Stimulated activated memory B cell treated with anti-CD40 and anti-IgM and Interleukin-4, amounts not matched to agents 10 μg/mL and 1 μg/mL and 100 μg/mL, for 72 hours (primary cell): ENCODE results near the gene PKHD1.

Experiments used
- ATAC-seq: fragments of 150-1000 bp; cut with Tn5 transposase; 2 replicates; pipeline ENCODE4 v1.10.0; 2021
- H3K27ac Mint-ChIP-seq: one replicate; pipeline ENCODE4 v1.8.0; 2022; ENCODE audit warnings: mild to moderate bottlenecking, mixed read lengths
- H3K27me3 Mint-ChIP-seq: one replicate; pipeline ENCODE4 v1.8.0; 2022; ENCODE audit warnings: mixed read lengths
- H3K36me3 Mint-ChIP-seq: one replicate; pipeline ENCODE4 v1.8.0; 2022; ENCODE audit warnings: mixed read lengths
- H3K4me1 Mint-ChIP-seq: one replicate; pipeline ENCODE4 v1.8.0; 2022; ENCODE audit warnings: mixed read lengths
- H3K4me3 Mint-ChIP-seq: one replicate; pipeline ENCODE4 v1.8.0; 2022; ENCODE audit warnings: mild to moderate bottlenecking, moderate library complexity, mixed read lengths
- H3K9me3 Mint-ChIP-seq: one replicate; pipeline ENCODE4 v1.8.0; 2022; ENCODE audit warnings: mixed read lengths

Gene PKHD1

DNA sequence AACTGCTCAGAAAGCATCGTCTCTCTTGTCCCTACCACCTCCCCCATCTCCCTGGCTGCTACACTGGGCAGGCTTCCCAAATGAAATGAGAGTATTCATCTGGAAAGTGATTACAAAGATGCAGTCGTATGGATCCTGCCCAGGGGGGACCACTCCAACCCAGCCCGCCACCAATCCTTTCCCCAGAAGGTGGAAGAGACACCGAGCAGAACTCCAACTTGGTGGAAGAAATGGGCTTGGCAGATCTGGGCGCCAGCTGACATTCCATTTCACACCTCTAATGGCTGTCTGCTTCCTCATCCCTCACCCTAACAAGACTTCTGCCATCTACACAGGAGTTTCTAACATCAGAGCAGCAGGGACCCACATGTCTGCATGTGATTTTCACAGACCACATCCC is 12.7 kb downstream of the PKHD1 start:
- ATAC-seq: no peak
- no peak overlapping the region for H3K4me3 Mint-ChIP-seq
- no peak overlapping the region for H3K27ac Mint-ChIP-seq

DNA sequence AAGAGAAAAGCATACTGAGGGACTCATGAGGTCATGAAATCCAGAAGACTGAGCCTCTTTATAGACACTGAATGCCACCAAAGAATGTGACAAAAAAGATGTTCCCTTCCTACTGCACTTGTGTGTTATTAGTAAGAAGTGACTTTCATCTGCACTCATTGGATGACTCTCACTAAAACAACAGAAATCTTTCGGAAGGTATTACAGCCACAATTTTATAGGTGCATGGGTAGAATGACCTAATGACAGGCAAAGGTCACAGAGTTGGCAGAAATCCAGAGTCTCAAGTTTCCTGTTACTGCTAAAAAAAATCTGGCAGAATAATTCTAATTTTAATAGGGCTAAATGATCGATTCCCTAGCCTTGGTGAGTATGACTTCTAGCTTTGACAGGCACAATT is 13.3 kb downstream of the PKHD1 start:
- H3K9me3 Mint-ChIP-seq: no peaks in the 10 kb centered on the region
- ATAC-seq: no peak
- H3K36me3 Mint-ChIP-seq: no peaks in the 10 kb centered on the region
- H3K4me1 Mint-ChIP-seq: no peaks in the 10 kb centered on the region
- no peak overlapping the region for H3K4me3 Mint-ChIP-seq
- peaks cover 9% of the 10 kb centered on the region for H3K27me3 Mint-ChIP-seq
- no peak overlapping the region for H3K27ac Mint-ChIP-seq

More for the DNA sequence above, 12.7 kb downstream of the PKHD1 start:
- Mint-ChIP-seq H3K4me1 (no peaks in the 10 kb centered on the region), H3K27me3 (peaks cover 9% of the 10 kb centered on the region), H3K9me3 (no peaks in the 10 kb centered on the region), H3K36me3 (no peaks in the 10 kb centered on the region)

DNA sequence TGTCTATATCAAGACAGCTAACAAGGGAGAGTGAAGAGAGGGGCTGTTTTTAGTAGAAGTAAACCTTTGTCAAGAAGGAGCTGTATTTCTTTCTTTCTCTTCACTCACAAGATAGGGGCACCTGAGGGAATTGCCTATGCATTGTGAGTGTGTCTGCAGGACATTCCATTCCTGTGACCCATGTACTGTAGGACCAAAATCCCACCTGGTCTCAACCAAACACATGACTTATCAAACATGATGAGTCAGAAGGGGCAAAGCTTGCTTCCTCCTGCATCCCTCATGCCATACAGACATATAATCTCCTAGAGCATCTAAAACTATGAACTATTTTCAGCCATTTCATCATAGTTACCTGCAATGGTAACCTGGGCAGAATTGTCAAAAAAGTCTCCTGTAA is 21.8 kb downstream of the PKHD1 start:
- H3K4me3 Mint-ChIP-seq: no peak overlapping the region
- ATAC-seq: no peak

DNA sequence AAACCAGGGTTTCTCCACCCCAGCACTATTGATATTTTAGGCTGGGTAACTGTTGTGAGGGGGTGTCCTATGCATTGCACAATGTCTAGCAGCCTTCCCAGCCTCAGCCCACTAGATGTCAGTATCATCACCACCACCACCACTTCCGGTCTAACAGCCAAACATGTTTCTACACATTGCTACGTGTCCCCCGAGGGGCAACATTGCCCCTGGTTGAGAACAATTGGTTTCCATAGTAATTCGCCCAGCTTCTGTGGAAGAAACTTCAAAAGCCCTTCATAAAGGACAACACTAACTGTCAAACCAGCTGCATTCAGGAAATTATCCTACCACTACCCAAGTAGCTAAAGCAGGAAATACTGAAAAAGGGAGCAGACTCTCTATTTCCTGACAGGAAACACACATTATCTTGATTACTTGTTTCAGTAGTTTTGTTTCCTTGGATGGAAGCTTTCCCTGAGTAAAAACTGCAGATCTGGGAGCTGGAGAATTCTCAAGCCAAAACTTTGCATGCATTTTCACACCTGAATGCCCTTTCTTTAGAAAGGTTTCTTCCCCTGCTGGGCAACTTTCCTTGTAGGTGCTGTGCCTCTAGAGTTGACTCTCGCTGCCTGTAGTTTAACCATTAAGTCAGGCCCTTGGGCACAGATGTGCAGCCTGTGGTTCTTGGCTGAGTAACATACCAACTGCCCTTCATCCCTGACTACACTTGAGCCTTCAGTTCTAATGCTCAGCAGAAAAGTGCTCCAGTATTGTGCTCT is 23.6 kb downstream of the PKHD1 start:
- Mint-ChIP-seq H3K4me1 (peaks cover 9% of the 10 kb centered on the region), H3K4me3 (peak overlapping the region; percentile 65), H3K36me3 (no peaks in the 10 kb centered on the region), H3K27ac (peak overlapping the region; percentile 27), H3K27me3 (peaks cover 2% of the 10 kb centered on the region), H3K9me3 (no peaks in the 10 kb centered on the region)
- ATAC-seq: peak; percentile 91

More for the DNA sequence above, 21.8 kb downstream of the PKHD1 start:
- peaks cover 9% of the 10 kb centered on the region for H3K4me1 Mint-ChIP-seq
- H3K36me3 Mint-ChIP-seq: no peaks in the 10 kb centered on the region
- H3K27ac Mint-ChIP-seq: no peak overlapping the region
- no peaks in the 10 kb centered on the region for H3K27me3 Mint-ChIP-seq
- no peaks in the 10 kb centered on the region for H3K9me3 Mint-ChIP-seq

DNA sequence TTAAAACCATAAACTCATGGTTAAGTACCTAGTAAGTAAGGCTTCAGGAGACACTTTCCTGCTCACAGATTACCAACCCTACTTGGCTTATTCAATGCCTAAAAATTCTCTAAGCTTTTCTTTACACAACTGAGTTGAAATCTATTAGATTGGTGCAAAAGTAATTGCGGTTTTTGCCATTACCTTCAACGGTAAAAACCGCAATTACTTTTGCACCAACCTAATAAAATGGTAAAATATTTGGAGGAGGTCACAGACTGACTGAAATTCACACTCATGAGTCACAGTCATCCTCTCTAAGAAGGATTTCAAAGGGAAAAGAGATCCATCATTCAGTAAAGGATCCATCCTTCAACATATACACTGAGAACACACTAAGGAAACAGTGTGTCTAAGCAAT is 25.9 kb downstream of the PKHD1 start:
- no peak overlapping the region for H3K4me3 Mint-ChIP-seq
- no peaks in the 10 kb centered on the region for H3K36me3 Mint-ChIP-seq
- peaks cover 13% of the 10 kb centered on the region for H3K27me3 Mint-ChIP-seq

DNA sequence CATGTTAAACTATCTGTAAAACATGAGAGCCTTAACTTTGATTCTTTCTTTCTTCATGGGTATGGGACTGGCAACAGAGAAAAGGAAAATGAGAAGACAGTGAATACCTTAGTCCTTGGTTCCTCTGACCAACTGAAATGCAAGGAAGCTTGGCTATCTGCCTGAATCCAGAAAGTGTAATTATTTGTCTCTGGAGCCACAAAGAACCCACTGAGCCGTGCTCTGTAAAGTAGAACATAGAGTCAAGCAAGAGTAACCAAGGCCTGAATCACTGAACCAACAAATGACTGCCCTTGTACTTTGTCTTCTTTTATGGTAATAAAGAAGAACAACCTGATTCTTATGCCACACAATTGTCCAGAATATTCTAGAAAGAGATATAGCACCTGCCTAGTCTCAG is 27.6 kb downstream of the PKHD1 start:
- H3K4me3 Mint-ChIP-seq: no peak overlapping the region
- H3K27ac Mint-ChIP-seq: no peak overlapping the region
- H3K4me1 Mint-ChIP-seq: peaks cover 9% of the 10 kb centered on the region
- no peaks in the 10 kb centered on the region for H3K9me3 Mint-ChIP-seq
- H3K36me3 Mint-ChIP-seq: no peaks in the 10 kb centered on the region
- no peak for ATAC-seq
- H3K27me3 Mint-ChIP-seq: peaks cover 26% of the 10 kb centered on the region

More for the DNA sequence above, 25.9 kb downstream of the PKHD1 start:
- Mint-ChIP-seq H3K9me3 (no peaks in the 10 kb centered on the region), H3K4me1 (peaks cover 9% of the 10 kb centered on the region), H3K27ac (no peak overlapping the region)
- ATAC-seq: no peak

DNA sequence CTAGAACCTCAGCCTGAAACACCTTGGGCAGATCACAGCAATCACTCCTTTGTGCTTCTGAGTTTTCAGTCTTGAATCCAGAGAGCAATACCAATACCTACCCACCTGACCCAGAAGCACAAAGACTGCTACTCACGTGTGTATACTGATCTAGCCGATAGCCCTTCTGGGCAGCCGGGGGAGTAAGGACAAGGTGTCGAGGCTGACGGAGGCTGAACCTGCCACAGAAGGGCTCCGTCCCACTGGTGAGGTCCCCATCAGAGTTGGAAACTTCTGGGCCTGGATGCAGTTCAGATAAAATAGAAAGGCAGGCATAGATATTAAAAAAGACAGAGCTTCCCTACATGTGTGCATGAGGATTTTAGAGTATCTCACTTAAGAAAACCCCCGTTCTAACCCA is 32.0 kb downstream of the PKHD1 start:
- Mint-ChIP-seq H3K27me3 (peaks cover 32% of the 10 kb centered on the region), H3K36me3 (no peaks in the 10 kb centered on the region), H3K27ac (no peak overlapping the region), H3K4me1 (no peaks in the 10 kb centered on the region), H3K9me3 (no peaks in the 10 kb centered on the region), H3K4me3 (no peak overlapping the region)
- ATAC-seq: no peak

DNA sequence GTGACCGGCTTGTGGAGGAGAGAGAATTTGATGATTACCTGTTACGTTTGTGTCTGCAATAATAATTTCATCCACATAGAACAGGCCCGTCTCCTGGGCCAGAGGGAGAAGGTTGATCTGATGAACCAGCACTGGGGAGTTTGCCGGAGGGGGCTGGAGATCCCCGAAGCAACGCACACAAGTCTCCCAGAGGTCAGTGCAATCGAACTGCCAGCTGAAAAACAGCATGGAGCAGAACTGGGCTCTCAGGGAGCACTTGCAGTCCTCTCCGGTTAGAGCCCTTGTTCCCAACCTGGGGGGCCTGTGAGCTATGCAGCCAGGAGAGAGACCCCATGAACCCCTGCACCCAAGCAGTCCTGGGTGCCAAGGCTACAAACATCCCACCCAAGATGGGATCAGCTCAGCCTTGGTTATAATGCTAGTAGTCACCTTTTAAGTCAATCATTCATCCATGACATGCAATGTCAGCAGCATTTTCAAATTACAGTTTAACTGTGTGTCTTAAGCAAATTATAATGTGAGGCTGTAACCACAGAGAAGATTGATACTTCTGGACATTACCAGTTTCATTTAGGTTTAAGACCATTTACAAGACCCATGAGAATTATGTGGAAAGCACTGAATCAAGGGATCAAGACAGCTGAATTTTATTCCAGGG is 34.2 kb downstream of the PKHD1 start:
- H3K4me3 Mint-ChIP-seq: no peak overlapping the region
- ATAC-seq: no peak
- H3K4me1 Mint-ChIP-seq: no peaks in the 10 kb centered on the region
- peaks cover 24% of the 10 kb centered on the region for H3K27me3 Mint-ChIP-seq
- no peaks in the 10 kb centered on the region for H3K36me3 Mint-ChIP-seq
- no peak overlapping the region for H3K27ac Mint-ChIP-seq
- H3K9me3 Mint-ChIP-seq: no peaks in the 10 kb centered on the region

DNA sequence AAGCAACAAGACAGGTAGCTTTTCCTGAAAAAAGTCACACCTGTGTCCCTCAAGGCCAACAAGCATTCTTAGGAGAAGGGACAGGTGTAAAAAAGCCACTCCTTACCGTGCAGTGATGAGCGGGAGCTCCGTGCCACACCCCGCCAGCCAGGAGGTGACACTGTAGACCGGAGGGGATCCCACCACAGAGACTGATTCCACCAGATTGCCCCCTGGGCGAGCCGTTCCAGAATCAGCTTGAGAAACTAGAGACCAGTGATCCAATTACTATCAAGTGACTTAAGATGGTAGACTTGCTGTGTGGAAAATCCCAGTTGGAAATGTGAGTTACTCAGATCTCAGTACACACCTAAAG is 37.4 kb downstream of the PKHD1 start:
- Mint-ChIP-seq H3K4me1 (no peaks in the 10 kb centered on the region), H3K9me3 (no peaks in the 10 kb centered on the region), H3K27me3 (peaks cover 6% of the 10 kb centered on the region), H3K4me3 (no peak overlapping the region), H3K36me3 (no peaks in the 10 kb centered on the region), H3K27ac (no peak overlapping the region)
- no peak for ATAC-seq

DNA sequence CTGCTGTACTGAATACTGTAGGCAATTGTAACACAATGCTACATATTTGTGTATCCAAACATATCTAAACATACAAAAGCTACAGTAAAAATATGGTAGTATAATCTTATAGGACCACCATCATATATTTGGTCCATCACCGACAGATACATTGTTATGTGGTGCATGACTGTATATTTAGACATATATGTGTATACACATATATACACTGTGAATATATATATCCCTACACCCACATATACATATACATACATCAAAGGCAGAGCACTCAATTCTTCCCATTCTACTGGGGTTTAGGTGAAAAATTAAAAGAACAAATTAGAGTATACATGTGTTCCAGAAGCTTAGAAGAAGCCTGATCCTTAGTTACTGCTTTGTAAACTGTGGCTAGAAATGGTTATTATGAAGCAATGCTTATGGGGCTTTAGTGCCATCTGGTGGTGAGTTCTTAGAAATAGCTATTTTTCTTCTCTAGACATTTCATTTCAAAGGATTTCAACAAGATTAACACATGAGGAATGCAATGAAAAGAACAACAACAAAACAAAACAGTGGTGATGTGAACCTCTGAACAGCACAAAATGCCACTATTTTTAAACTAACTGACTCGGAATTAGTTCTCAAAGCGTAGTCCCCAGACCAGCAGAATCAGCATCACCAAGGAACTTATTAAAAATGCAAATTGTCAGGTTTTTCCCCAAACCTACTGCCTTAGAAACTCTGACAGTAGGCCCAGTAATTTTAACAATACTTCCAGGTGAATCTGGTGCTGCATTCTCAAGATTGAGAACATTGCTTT is 38.0 kb downstream of the PKHD1 start:
- Mint-ChIP-seq H3K9me3 (no peaks in the 10 kb centered on the region), H3K27me3 (peaks cover 6% of the 10 kb centered on the region), H3K4me3 (no peak overlapping the region), H3K36me3 (no peaks in the 10 kb centered on the region), H3K27ac (no peak overlapping the region), H3K4me1 (no peaks in the 10 kb centered on the region)
- ATAC-seq: no peak

DNA sequence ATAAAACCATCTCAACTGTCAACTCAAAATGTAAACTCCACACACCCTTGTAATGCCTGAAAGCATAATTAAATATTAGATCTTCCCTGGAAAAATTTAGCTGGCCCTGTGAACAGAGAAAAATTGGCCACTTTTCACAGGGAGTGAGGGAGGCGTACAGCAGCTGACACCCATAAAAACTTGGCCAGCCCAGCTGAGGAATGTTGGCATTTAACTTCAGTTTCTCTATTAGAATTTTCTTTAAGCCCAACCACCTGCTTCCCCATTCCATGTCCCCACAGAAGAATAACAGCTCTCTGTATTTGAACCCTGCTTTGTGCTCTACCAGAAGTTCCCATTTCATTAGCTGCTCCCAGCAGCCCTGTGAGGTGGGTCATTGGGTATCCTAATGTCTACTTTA is 41.0 kb downstream of the PKHD1 start:
- H3K4me1 Mint-ChIP-seq: no peaks in the 10 kb centered on the region
- H3K4me3 Mint-ChIP-seq: no peak overlapping the region
- no peak overlapping the region for H3K27ac Mint-ChIP-seq
- no peaks in the 10 kb centered on the region for H3K9me3 Mint-ChIP-seq
- peaks cover 14% of the 10 kb centered on the region for H3K27me3 Mint-ChIP-seq
- no peak for ATAC-seq
- no peaks in the 10 kb centered on the region for H3K36me3 Mint-ChIP-seq

DNA sequence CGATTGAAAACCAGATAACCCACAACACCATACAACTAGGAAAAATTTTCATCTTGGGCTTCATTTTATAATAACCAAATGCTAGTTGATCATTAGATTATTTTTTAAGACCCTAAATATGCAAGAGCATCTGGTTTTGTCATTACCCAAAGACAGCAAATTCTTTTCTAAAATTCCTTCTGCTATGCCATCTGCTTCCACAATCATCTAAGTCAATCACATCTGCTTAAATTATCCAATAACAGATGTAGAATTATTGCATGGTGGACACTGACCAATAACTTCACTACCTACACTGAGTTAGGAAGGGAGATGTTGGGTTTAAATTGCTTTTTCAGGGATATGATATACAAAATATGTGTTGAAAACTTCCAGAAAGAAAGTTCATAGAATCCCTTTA is 41.9 kb downstream of the PKHD1 start:
- peaks cover 14% of the 10 kb centered on the region for H3K27me3 Mint-ChIP-seq
- H3K4me1 Mint-ChIP-seq: no peaks in the 10 kb centered on the region
- H3K27ac Mint-ChIP-seq: no peak overlapping the region
- no peak overlapping the region for H3K4me3 Mint-ChIP-seq
- no peak for ATAC-seq
- no peaks in the 10 kb centered on the region for H3K36me3 Mint-ChIP-seq
- peaks cover 2% of the 10 kb centered on the region for H3K9me3 Mint-ChIP-seq

DNA sequence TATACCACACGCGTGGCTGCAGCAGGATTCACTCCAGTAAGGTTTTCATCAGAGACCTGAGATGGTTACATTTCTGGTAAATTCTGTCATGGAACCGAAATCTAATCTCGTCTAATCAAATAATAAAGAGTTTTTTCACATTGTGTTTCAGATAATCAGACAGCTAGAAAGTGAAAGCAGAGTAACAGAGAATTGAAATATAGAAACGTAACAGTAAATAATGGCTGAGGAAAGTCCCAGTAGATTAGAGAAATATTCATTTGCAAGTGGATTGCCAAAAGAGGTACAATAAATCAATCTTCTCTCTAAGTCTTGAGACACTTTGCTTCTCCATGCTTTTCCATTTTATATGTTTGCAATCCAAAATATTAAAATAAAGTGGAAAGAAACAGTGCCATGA is 42.4 kb downstream of the PKHD1 start:
- Mint-ChIP-seq H3K36me3 (no peaks in the 10 kb centered on the region), H3K4me1 (no peaks in the 10 kb centered on the region), H3K9me3 (peaks cover 3% of the 10 kb centered on the region), H3K27me3 (peaks cover 14% of the 10 kb centered on the region), H3K27ac (no peak overlapping the region), H3K4me3 (no peak overlapping the region)
- no peak for ATAC-seq

DNA sequence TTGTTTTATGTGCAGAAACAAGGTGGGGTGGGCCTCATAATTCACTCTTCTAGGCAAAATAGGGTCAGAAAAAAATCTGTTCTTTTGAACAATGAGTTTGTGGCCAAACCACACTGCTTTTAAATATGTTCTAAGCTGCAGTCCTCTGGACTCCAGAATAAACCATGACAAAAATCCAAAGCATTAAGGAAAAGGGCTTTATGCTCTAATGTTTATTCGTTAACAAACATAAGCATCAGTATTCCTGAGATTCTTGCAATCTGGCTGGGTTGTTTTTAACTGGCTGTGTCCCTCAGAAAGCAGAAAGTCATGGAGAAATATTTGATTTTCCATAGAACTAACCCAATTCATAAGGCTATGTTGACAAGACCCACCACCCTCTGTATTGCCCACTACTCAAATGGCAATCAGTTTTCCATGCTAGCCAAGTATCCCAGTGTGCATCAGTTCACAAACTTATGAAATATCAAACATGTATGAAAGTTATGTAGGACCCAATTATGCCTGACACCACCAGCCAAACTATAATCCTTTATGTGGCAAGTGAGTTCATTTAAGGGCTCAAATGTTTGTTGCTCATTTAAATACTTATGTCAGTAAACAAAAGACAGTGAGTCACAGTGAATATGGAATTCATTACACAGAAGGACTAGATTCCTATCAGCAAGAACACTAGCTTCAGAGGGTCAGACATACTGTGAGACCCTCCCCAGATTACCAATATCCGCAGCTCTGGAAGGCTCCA is 45.1 kb downstream of the PKHD1 start:
- Mint-ChIP-seq H3K9me3 (peaks cover 5% of the 10 kb centered on the region), H3K27ac (no peak overlapping the region), H3K4me3 (no peak overlapping the region), H3K4me1 (no peaks in the 10 kb centered on the region), H3K27me3 (peaks cover 14% of the 10 kb centered on the region), H3K36me3 (no peaks in the 10 kb centered on the region)
- no peak for ATAC-seq

DNA sequence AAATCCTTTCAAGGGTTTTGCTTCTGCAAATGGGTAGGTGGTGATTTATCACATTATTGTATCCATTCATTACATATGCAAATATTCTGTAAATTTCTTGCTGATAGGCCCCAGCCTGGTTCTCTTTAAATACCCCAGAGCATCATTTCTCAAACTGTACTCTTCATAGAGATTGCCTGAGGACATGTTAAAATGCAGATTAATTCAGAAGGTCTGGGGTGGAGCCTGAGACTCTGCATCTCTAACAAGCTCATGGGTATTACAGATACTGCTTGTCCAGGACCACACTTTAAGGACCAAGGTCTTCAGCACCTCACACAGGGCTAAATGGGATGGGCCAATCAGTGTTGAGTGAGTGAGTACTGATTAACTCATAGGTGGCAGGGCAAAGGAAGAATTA is 46.3 kb downstream of the PKHD1 start:
- no peak for ATAC-seq
- Mint-ChIP-seq H3K27me3 (peaks cover 14% of the 10 kb centered on the region), H3K36me3 (no peaks in the 10 kb centered on the region), H3K27ac (no peak overlapping the region), H3K4me3 (no peak overlapping the region), H3K9me3 (peaks cover 5% of the 10 kb centered on the region), H3K4me1 (no peaks in the 10 kb centered on the region)
